Prostate gland (tissue), 2 donors: ENCODE data around the gene DNAJB4. TPM values are rescaled to one million over a fixed set of nuclear protein-coding genes. Genes with fewer than 3 reads are reported as not detected.
"Not testable (repeated sequence)": the region's sequence is repeated elsewhere in the genome, so short reads cannot be mapped to it uniquely, and the experiment has no call there.

Source experiments
- DNase-seq: peaks from one replicate; pipeline ENCODE4 v3.0.0-alpha.2; 2019; ENCODE audit warnings: low spot score
- H3K27ac ChIP-seq, 2 donors: fragments of 200-600 bp; sonication (generic); 2 replicates each; pipeline ENCODE4 v1.5.1; 2017 to 2019
- H3K27me3 ChIP-seq: fragments of 200-600 bp; sonication (generic); replicated peaks from 2 replicates; pipeline ENCODE4 v1.5.1; 2019; ENCODE audit not compliant: insufficient read depth
- H3K36me3 ChIP-seq, 2 donors: fragments of 200-600 bp; sonication (generic); 1 replicate in 1 of 2; 2 replicates in 1 of 2; pipeline versions ENCODE4 v1.5.1 to v1.8.1; 2017 to 2019
- H3K4me1 ChIP-seq: fragments of 200-600 bp; sonication (generic); replicated peaks from 2 replicates; pipeline ENCODE4 v1.5.1; 2019
- H3K4me3 ChIP-seq, 2 donors: fragments of 200-600 bp; sonication (generic); 2 replicates each; pipeline ENCODE4 v1.5.1; 2017 to 2019
- H3K9me3 ChIP-seq: fragments of 200-600 bp; sonication (generic); 2 replicates; pipeline ENCODE4 v1.5.1; 2017
- POLR2A ChIP-seq: fragments of 450-650 bp; IDR thresholded peaks from one replicate; pipeline ENCODE4 v1.6.1; 2016; ENCODE audit warnings: antibody characterized with exemption, mild to moderate bottlenecking
- POLR2AphosphoS5 ChIP-seq: sonication (generic); formaldehyde crosslinking; IDR thresholded peaks from one replicate; pipeline ENCODE4 v1.6.1; 2017; ENCODE audit warnings: antibody characterized with exemption
- WGBS: methylation state at CpG from one replicate; pipeline ENCODE4 v1.1.5; 2018; 5-methylcytosine and 5-hydroxymethylcytosine counted together
- intact Hi-C: fragments of 100-400 bp; cut with DNase I; formaldehyde crosslinking; loops from one replicate; pipeline ENCODE4 v1.14.2; 2022
- total RNA-seq, 2 donors: library from RNA; depleted of rRNA; stranded (reverse); fragments of >200 nt; gene quantifications; one replicate each; pipeline ENCODE4 v1.1.0, GENCODE V29; 2016
- TF ChIP-seq, protein P1 (sequence below), 4 experiments: fragments of 200-600 bp in 2 of 4; fragments of 450-650 bp in 2 of 4; sonication (generic) in 2 of 4; IDR thresholded peaks; 1 replicate in 3 of 4; 2 replicates in 1 of 4; pipeline ENCODE4 v1.5.1; 2016 to 2019; ENCODE audit warnings: antibody characterized with exemption in 4 of 4, mild to moderate bottlenecking in 2 of 4, moderate library complexity in 2 of 4

Gene DNAJB4
- total RNA-seq, 2 donors from 2014 or later, result 15.8 to 22.8 TPM

GRCh38 chr1:78011050-78011449 is 6.3 kb downstream of the DNAJB4 start:
- Histone ChIP-seq H3K9me3 (no peaks in the 10 kb centered on the region), H3K27me3 (no peaks in the 10 kb centered on the region), H3K4me3 (no peak overlapping the region), H3K4me1 (no peaks in the 10 kb centered on the region), H3K27ac (no peak overlapping the region), H3K36me3 (no peaks in the 10 kb centered on the region)
- WGBS, result 92% methylated on average over 2 of the region's 2 CpGs
- intact Hi-C loops, result no loop called here
- DNase-seq, result no peak
- TF ChIP-seq, protein P1, sequence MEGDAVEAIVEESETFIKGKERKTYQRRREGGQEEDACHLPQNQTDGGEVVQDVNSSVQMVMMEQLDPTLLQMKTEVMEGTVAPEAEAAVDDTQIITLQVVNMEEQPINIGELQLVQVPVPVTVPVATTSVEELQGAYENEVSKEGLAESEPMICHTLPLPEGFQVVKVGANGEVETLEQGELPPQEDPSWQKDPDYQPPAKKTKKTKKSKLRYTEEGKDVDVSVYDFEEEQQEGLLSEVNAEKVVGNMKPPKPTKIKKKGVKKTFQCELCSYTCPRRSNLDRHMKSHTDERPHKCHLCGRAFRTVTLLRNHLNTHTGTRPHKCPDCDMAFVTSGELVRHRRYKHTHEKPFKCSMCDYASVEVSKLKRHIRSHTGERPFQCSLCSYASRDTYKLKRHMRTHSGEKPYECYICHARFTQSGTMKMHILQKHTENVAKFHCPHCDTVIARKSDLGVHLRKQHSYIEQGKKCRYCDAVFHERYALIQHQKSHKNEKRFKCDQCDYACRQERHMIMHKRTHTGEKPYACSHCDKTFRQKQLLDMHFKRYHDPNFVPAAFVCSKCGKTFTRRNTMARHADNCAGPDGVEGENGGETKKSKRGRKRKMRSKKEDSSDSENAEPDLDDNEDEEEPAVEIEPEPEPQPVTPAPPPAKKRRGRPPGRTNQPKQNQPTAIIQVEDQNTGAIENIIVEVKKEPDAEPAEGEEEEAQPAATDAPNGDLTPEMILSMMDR (IDR thresholded peaks at IDR 0.05), result no peak
- no peak for TF ChIP-seq POLR2AphosphoS5
- no peak for TF ChIP-seq POLR2A

- no peak overlapping the region for H3K4me3 ChIP-seq
- intact Hi-C loops, result no loop called here
- no peaks in the 10 kb centered on the region for H3K9me3 ChIP-seq
- TF ChIP-seq POLR2AphosphoS5 (no peak), POLR2A (no peak)
- TF ChIP-seq, protein P1 (IDR thresholded peaks at IDR 0.05), result no peak
- no peak overlapping the region for H3K27ac ChIP-seq
- no peaks in the 10 kb centered on the region for H3K36me3 ChIP-seq
- no peaks in the 10 kb centered on the region for H3K4me1 ChIP-seq
- no peak for DNase-seq
- no peaks in the 10 kb centered on the region for H3K27me3 ChIP-seq
These were observed 10.4 kb downstream of the DNAJB4 start for GRCh38 chr1:78015148-78015547.

GRCh38 chr1:78019024-78019423 is 14.3 kb downstream of the DNAJB4 start:
- intact Hi-C loops, result no loop called here
- H3K36me3 ChIP-seq, result no peaks in the 10 kb centered on the region
- H3K4me3 ChIP-seq, result no peak overlapping the region
- no peaks in the 10 kb centered on the region for H3K9me3 ChIP-seq
- DNase-seq, result no peak
- no peaks in the 10 kb centered on the region for H3K4me1 ChIP-seq
- no peak for TF ChIP-seq POLR2A
- TF ChIP-seq, protein P1 (IDR thresholded peaks at IDR 0.05), result no peak
- no peak for TF ChIP-seq POLR2AphosphoS5
- no peaks in the 10 kb centered on the region for H3K27me3 ChIP-seq
- 95% methylated on average over 1 of the region's 1 CpG for WGBS
- no peak overlapping the region for H3K27ac ChIP-seq

DNA sequence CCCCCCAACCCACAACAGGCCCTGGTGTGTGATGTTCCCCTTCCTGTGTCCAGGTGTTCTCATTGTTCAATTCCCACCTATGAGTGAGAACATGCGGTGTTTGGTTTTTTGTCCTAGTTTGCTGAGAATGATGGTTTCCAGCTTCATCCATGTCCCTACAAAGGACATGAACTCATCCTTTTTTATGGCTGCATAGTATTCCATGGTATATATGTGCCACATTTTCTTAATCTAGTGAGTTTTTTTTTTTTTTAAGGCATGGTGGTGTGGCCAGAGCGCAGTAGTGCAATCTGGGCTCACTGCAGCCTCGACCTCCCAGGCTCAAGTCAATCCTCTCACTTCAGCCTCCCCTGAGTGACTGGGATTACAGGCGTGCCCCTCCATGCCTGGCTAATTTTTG is 16.4 kb downstream of the DNAJB4 start:
- H3K9me3 ChIP-seq, H3K4me1 ChIP-seq, H3K27ac ChIP-seq, DNase-seq, H3K27me3 ChIP-seq, intact Hi-C loops, H3K36me3 ChIP-seq, H3K4me3 ChIP-seq: not testable (repeated sequence)
- WGBS, result 93% methylated on average over 4 of the region's 4 CpGs

DNA sequence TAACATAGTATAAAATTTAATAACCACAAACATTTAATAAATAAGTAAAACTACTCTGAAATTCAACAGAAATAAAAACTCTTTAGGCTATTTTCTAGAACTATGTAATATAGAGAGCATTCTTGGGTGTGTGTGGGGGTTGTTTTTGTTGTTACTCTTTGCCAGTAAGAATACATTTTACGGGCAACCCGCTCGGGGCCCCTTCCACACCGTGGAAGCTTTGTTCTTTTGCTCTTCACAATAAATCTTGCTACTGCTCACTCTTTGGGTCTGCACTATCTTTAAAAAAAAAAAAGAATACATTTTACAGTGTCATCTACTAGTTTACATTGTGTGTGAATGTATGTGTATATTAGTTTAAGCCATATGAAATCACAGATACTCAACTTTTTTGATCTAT is 25.1 kb downstream of the DNAJB4 start:
- no peak for TF ChIP-seq POLR2A
- no peak for TF ChIP-seq POLR2AphosphoS5
- TF ChIP-seq, protein P1 (IDR thresholded peaks at IDR 0.05), result no peak
- Histone ChIP-seq H3K4me3 (no peak overlapping the region), H3K27ac (no peak overlapping the region), H3K4me1 (no peaks in the 10 kb centered on the region), H3K27me3 (no peaks in the 10 kb centered on the region), H3K9me3 (no peaks in the 10 kb centered on the region), H3K36me3 (no peaks in the 10 kb centered on the region)
- no peak for DNase-seq
- WGBS, result 59% methylated on average over 4 of the region's 4 CpGs
- intact Hi-C loops, result no loop called here
